HepG2 (cell line): ENCODE results near the gene MSANTD1. TPM values are rescaled to one million over a fixed set of nuclear protein-coding genes. Genes with fewer than 3 reads are reported as not detected.

Source experiments
- ATAC-seq: fragments of 200-7000 bp; cut with Tn5 transposase; 3 replicates; pipeline ENCODE4 v1.9.1; 2020; ENCODE audit warnings: mild to moderate bottlenecking, moderate library complexity
- BruUV-seq: library from RNA; stranded (reverse); fragments of 400-500 nt; replicated peaks from 2 replicates; lab custom pipeline; 2021; lab: Mats Ljungman, UMichigan
- CTCF ChIA-PET: fragments of 300-600 bp; formaldehyde crosslinking; extraction: SDS; loops from one replicate; lab custom pipeline; 2021; ENCODE audit warnings: low total read pairs, inconsistent platforms, low intra/inter-chr PET ratio; lab: Yijun Ruan, JAX
- POLR2A ChIA-PET: fragments of 350-600 bp; sonication (Branson Sonifier 250); formaldehyde crosslinking; loops from one replicate; lab custom pipeline; 2020; ENCODE audit warnings: antibody characterized with exemption, inconsistent platforms; lab: Yijun Ruan, JAX
- DNase-seq: peaks from one replicate; pipeline ENCODE4 v3.0.0-alpha.2; 2015; ENCODE audit warnings: low spot score
- FAIRE-seq: peaks from 3 replicates; lab custom pipeline; 2011; peaks lifted over from hg19 to GRCh38; lab: Jason Lieb, UNC
- H2AFZ ChIP-seq: one replicate; pipeline ENCODE4 v1.6.1; 2011; ENCODE audit warnings: low read length, inconsistent platforms
- H3K27ac ChIP-seq: fragments of 300-600 bp; 3 replicates; pipeline ENCODE4 v1.8.0; 2011; ENCODE audit warnings: mixed run types, mild to moderate bottlenecking, mixed read lengths, low read length, inconsistent platforms; ENCODE audit not compliant: insufficient read depth; ENCODE audit errors: extremely low read length
- H3K27me3 ChIP-seq, 2 experiments: fragments of 200-600 bp in 1 of 2; 2 replicates in 1 of 2; 3 replicates in 1 of 2; pipeline versions ENCODE4 v1.6.0 to v1.8.0; 2011; ENCODE audit warnings: low read length in 2 of 2, mild to moderate bottlenecking in 2 of 2, moderate library complexity in 2 of 2, inconsistent platforms in 1 of 2; ENCODE audit not compliant: insufficient read depth in 2 of 2, control insufficient read depth in 1 of 2
- H3K36me3 ChIP-seq, 2 experiments: fragments of 200-600 bp in 1 of 2; replicated peaks in 1 of 2; 2 replicates in 1 of 2; 3 replicates in 1 of 2; pipeline versions ENCODE4 v1.5.1 to v1.8.0; 2011; ENCODE audit warnings: low read length in 2 of 2, inconsistent platforms in 1 of 2; ENCODE audit not compliant: insufficient read depth in 2 of 2, control insufficient read depth in 1 of 2
- H3K4me1 ChIP-seq: 2 replicates; pipeline ENCODE4 v1.5.1; 2012; ENCODE audit warnings: low read length, inconsistent platforms; ENCODE audit not compliant: insufficient read depth
- H3K4me2 ChIP-seq: 2 replicates; pipeline ENCODE4 v1.6.0; 2011; ENCODE audit warnings: low read depth, low read length, inconsistent platforms
- H3K4me3 ChIP-seq, 3 experiments: fragments of 200-600 bp in 1 of 3; sonication (generic), shearing (Covaris generic) in 1 of 3; replicated peaks in 1 of 3; 2 replicates each; pipeline ENCODE4 v1.5.1; 2011 to 2016; ENCODE audit warnings: low read length in 3 of 3, inconsistent platforms in 2 of 3, low read depth in 2 of 3, mild to moderate bottlenecking in 2 of 3, control low read depth in 1 of 3, mixed read lengths in 1 of 3; ENCODE audit not compliant: insufficient read depth in 1 of 3
- H3K79me2 ChIP-seq: one replicate; pipeline ENCODE4 v1.6.1; 2011; ENCODE audit warnings: low read length, inconsistent platforms; ENCODE audit not compliant: insufficient read depth
- H3K9ac ChIP-seq: 2 replicates; pipeline ENCODE4 v1.6.0; 2011; ENCODE audit warnings: mild to moderate bottlenecking, low read depth, low read length, inconsistent platforms; ENCODE audit not compliant: insufficient read depth
- H3K9me3 ChIP-seq: 2 replicates; pipeline ENCODE4 v1.5.1; 2012; ENCODE audit warnings: mild to moderate bottlenecking, low read length
- H4K20me1 ChIP-seq: 2 replicates; pipeline ENCODE4 v1.6.0; 2011; ENCODE audit warnings: inconsistent platforms, mild to moderate bottlenecking, low read length, moderate library complexity; ENCODE audit not compliant: insufficient read depth
- CREB3 ChIP-seq: sonication (generic); formaldehyde crosslinking; IDR thresholded peaks from 2 replicates; pipeline ENCODE4 v1.5.0; 2020; ENCODE audit warnings: missing genetic modification reagents
- HNRNPUL1 ChIP-seq: fragments of 200-400 bp; formaldehyde crosslinking; IDR thresholded peaks from 2 replicates; pipeline ENCODE4 v1.6.1; 2017; ENCODE audit warnings: low read depth, mild to moderate bottlenecking, low read length, moderate library complexity
- IRF9 ChIP-seq: sonication (generic); formaldehyde crosslinking; IDR thresholded peaks from 2 replicates; pipeline ENCODE4 v1.8.0; 2022; ENCODE audit warnings: missing genetic modification reagents, mild to moderate bottlenecking, borderline replicate concordance
- NCOR1 ChIP-seq: fragments of 200-600 bp; sonication (generic); IDR thresholded peaks from 2 replicates; pipeline ENCODE4 v1.7.0; 2017; ENCODE audit warnings: antibody characterized with exemption, low read length, borderline replicate concordance
- PPARG ChIP-seq: conservative IDR thresholded peaks from 2 replicates; pipeline ENCODE4 v1.6.1; 2016; ENCODE audit warnings: missing biosample characterization, missing genetic modification reagents
- RBAK ChIP-seq: sonication (generic); formaldehyde crosslinking; IDR thresholded peaks from 2 replicates; pipeline ENCODE4 v1.5.1; 2020; ENCODE audit warnings: mild to moderate bottlenecking, missing genetic modification reagents
- RBM22 ChIP-seq: fragments of 200-400 bp; formaldehyde crosslinking; optimal IDR thresholded peaks from 2 replicates; pipeline ENCODE3; 2017; ENCODE audit warnings: mild to moderate bottlenecking, low read length, moderate library complexity
- TCF7 ChIP-seq: sonication (generic); IDR thresholded peaks from 2 replicates; pipeline ENCODE4 v1.6.1; 2016; ENCODE audit warnings: antibody characterized with exemption, low read depth
- ZMAT3 ChIP-seq: sonication (generic); formaldehyde crosslinking; conservative IDR thresholded peaks from 2 replicates; pipeline ENCODE4 v1.7.0; 2021; ENCODE audit warnings: missing genetic modification reagents
- ZNF282 ChIP-seq: fragments of 450-650 bp; IDR thresholded peaks from 2 replicates; pipeline ENCODE4 v1.6.1; 2018; ENCODE audit not compliant: partially characterized antibody
- ZNF569 ChIP-seq: sonication (generic); formaldehyde crosslinking; IDR thresholded peaks from 2 replicates; pipeline ENCODE4 v1.5.0; 2020; ENCODE audit warnings: mild to moderate bottlenecking, missing genetic modification reagents, moderate library complexity, borderline replicate concordance
- ZNF780A ChIP-seq: sonication (generic); formaldehyde crosslinking; IDR thresholded peaks from 2 replicates; pipeline ENCODE4 v1.8.0; 2022; ENCODE audit warnings: mild to moderate bottlenecking, missing genetic modification reagents, moderate library complexity
- ZNF792 ChIP-seq: IDR thresholded peaks from 2 replicates; pipeline ENCODE4 v1.6.1; 2016
- ZNF878 ChIP-seq: sonication (generic); formaldehyde crosslinking; IDR thresholded peaks from 2 replicates; pipeline ENCODE4 v1.8.1; 2023; ENCODE audit warnings: mild to moderate bottlenecking, missing genetic modification reagents, moderate library complexity
- WGBS: methylation state at CpG from one replicate; pipeline ENCODE4 v1.1.6; 2017; ENCODE audit warnings: low lambda C conversion rate; 5-methylcytosine and 5-hydroxymethylcytosine counted together
- in situ Hi-C: cut with HindIII; loops from 2 replicates; pipeline ENCODE4 v1.10.0; 2017; ENCODE audit warnings: low pct_unique_long_range_greater_than_20kb; ENCODE audit not compliant: extremely low pct_ligation_motif_present
- intact Hi-C: fragments of 100-400 bp; cut with micrococcal nuclease; formaldehyde crosslinking; loops from one replicate; pipeline ENCODE4 v1.10.0; 2022; ENCODE audit not compliant: unreplicated experiment
- polyA plus RNA-seq, 8 experiments: library from polyadenylated mRNA; depleted of rRNA in 3 of 8; stranded (reverse) in 7 of 8; unstranded in 1 of 8; fragments of >200 nt; fragmentation: Illumina TruSeq in 4 of 8; extraction: Trizol in 4 of 8; gene quantifications; 2 replicates each; pipeline versions ENCODE4 v1.2.1 to v1.2.3, GENCODE V29; 2011 to 2016; ENCODE audit warnings: low read depth in 4 of 8, missing spikeins in 1 of 8, mixed read lengths in 1 of 8; ENCODE audit not compliant: insufficient read depth in 1 of 8
- total RNA-seq, 5 experiments: library from RNA; depleted of rRNA; stranded (reverse); fragments of >200 nt; fragmentation: Illumina TruSeq; extraction: Trizol; gene quantifications; 2 replicates each; pipeline ENCODE4 v1.2.3, GENCODE V29; 2016; ENCODE audit warnings: low read depth in 1 of 5
- TF ChIP-seq, protein P1 (sequence below): sonication (generic); formaldehyde crosslinking; IDR thresholded peaks from 2 replicates; pipeline ENCODE4 v1.4.0; 2020; ENCODE audit warnings: missing genetic modification reagents, borderline replicate concordance
- TF ChIP-seq, protein P2 (sequence below): sonication (generic); formaldehyde crosslinking; IDR thresholded peaks from 2 replicates; pipeline ENCODE4; 2020; ENCODE audit warnings: missing genetic modification reagents, mild to moderate bottlenecking, borderline replicate concordance

The MSANTD1 gene
- total and polyA plus RNA-seq, 2 of the 13 experiments (the other 11 are each of a cell fraction or from before 2014, with no cell fraction given), result 0.22 to 0.40 TPM

DNA sequence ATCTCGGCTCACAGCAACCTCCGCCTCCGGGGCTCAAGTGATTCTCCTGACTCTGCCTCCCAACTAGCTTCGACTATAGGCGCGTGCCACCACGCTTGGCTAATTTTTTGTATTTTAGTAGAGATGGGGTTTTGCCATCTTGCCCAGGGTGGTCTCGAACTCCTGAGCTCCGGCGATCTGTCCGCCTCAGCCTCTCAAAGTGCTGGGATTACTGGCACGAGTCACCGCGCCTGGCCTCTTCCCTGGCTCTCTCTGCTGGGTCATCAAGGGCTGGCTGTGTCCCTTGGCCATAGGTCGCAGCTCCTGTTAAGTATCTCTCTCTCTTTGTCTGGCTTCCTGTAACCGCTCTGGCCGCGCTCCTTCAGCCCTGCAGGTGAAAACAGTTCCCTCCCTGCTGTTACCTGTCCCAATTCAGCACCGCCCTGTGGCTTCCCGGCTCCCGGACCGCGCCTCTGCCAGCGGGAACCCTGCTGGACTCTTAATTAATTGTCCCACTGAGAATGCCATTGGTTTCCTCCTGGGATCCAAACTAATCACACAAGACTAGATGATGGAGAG lies 42.5 kb downstream of the MSANTD1 start:
- intact Hi-C loops, result loop anchor here (5.0 kb wide), 1 partner anchor 151 kb away; the partner anchor contains the start of gene HGFAC
- H3K9me3 ChIP-seq, result no peaks in the 10 kb centered on the region
- peak overlapping the region; percentile 83 for H3K27ac ChIP-seq
- H3K4me2 ChIP-seq, result peak overlapping the region; percentile 99
- H3K4me3 ChIP-seq, result peak overlapping the region; percentile 79 to 88 (median 88)
- peak; percentile 18 for DNase-seq
- BruUV-seq, result TSS peak; percentile 64
- ChIA-PET CTCF (no interaction called here), POLR2A (interaction anchor here (0.5 to 1.4 kb wide), 2 partner anchors 36 to 117 kb away, joined by 3 read pairs; no protein-coding TSS in a partner anchor)
- no peaks in the 10 kb centered on the region for H3K36me3 ChIP-seq
- no peaks in the 10 kb centered on the region for H3K27me3 ChIP-seq
- peak overlapping the region; percentile 78 for H3K9ac ChIP-seq
- peaks cover 65% of the 10 kb centered on the region for H3K4me1 ChIP-seq
- no peaks in the 10 kb centered on the region for H4K20me1 ChIP-seq
- FAIRE-seq, result no peak
- 34% methylated on average over 16 of the region's 24 CpGs for WGBS
- peaks cover 31% of the 10 kb centered on the region for H3K79me2 ChIP-seq
- in situ Hi-C loops, result no loop called here
- H2AFZ ChIP-seq, result no peak overlapping the region
- peak; percentile 6 for ATAC-seq
- TF ChIP-seq, protein P1, sequence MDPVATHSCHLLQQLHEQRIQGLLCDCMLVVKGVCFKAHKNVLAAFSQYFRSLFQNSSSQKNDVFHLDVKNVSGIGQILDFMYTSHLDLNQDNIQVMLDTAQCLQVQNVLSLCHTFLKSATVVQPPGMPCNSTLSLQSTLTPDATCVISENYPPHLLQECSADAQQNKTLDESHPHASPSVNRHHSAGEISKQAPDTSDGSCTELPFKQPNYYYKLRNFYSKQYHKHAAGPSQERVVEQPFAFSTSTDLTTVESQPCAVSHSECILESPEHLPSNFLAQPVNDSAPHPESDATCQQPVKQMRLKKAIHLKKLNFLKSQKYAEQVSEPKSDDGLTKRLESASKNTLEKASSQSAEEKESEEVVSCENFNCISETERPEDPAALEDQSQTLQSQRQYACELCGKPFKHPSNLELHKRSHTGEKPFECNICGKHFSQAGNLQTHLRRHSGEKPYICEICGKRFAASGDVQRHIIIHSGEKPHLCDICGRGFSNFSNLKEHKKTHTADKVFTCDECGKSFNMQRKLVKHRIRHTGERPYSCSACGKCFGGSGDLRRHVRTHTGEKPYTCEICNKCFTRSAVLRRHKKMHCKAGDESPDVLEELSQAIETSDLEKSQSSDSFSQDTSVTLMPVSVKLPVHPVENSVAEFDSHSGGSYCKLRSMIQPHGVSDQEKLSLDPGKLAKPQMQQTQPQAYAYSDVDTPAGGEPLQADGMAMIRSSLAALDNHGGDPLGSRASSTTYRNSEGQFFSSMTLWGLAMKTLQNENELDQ (CRISPR knock-in tag), result 0 out of 2 replicates have a peak, but pooled peaks have one; percentile 8
- TF ChIP-seq CREB3 (CRISPR knock-in tag), result no peak
- TF ChIP-seq HNRNPUL1, result no peak
- 0 out of 2 replicates have a peak, but pooled peaks have one; percentile 16 for TF ChIP-seq NCOR1
- TF ChIP-seq ZNF878 (CRISPR knock-in tag), result no peak
- TF ChIP-seq ZNF569 (CRISPR knock-in tag), result no peak
- no peak for TF ChIP-seq IRF9
- TF ChIP-seq ZNF792 (CRISPR knock-in tag), result 0 out of 2 replicates have a peak, but pooled peaks have one; percentile 25
- TF ChIP-seq ZMAT3, result no peak
- TF ChIP-seq PPARG (CRISPR knock-in tag), result no peak
- TF ChIP-seq TCF7, result no peak
- TF ChIP-seq ZNF282, result no peak
- TF ChIP-seq, protein P2, sequence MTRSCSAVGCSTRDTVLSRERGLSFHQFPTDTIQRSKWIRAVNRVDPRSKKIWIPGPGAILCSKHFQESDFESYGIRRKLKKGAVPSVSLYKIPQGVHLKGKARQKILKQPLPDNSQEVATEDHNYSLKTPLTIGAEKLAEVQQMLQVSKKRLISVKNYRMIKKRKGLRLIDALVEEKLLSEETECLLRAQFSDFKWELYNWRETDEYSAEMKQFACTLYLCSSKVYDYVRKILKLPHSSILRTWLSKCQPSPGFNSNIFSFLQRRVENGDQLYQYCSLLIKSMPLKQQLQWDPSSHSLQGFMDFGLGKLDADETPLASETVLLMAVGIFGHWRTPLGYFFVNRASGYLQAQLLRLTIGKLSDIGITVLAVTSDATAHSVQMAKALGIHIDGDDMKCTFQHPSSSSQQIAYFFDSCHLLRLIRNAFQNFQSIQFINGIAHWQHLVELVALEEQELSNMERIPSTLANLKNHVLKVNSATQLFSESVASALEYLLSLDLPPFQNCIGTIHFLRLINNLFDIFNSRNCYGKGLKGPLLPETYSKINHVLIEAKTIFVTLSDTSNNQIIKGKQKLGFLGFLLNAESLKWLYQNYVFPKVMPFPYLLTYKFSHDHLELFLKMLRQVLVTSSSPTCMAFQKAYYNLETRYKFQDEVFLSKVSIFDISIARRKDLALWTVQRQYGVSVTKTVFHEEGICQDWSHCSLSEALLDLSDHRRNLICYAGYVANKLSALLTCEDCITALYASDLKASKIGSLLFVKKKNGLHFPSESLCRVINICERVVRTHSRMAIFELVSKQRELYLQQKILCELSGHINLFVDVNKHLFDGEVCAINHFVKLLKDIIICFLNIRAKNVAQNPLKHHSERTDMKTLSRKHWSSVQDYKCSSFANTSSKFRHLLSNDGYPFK, result no peak
- TF ChIP-seq ZNF780A (CRISPR knock-in tag), result no peak
- TF ChIP-seq RBM22, result no peak
- TF ChIP-seq RBAK (CRISPR knock-in tag), result no peak
